GM19238 (cell line): ENCODE results near the gene EPDR1.
"Not testable (repeated sequence)": the region's sequence is repeated elsewhere in the genome, so short reads cannot be mapped to it uniquely, and the experiment has no call there.

Source experiments
- DNase-seq: peaks from one replicate; pipeline ENCODE4 v3.0.0; 2011; ENCODE audit warnings: low spot score; ENCODE audit not compliant: insufficient read length

EPDR1 gene

DNA sequence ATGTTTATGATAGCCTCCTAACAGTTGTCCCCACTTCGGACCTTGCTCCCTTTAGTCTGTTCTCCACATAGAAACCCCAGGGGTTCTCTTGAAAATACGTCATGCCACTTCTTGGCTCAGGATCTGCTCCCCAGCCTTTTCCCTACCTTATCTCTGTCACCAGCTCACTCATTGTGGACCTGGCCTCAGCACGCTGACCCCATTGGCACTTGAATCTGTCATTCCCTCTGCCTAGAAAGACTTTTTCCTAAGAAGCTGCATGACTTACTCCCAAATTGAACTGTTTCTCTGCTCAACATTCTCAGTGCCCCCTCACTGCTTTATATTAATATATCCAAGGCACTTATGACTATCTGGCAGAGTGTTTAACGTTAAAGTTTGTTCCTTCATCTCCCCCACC lies 8.4 kb downstream of the EPDR1 start:
- no peak for DNase-seq

- no peak for DNase-seq
Measured at GRCh38 chr7:37930226-37930948, 9.9 kb downstream of the EPDR1 start.

DNA sequence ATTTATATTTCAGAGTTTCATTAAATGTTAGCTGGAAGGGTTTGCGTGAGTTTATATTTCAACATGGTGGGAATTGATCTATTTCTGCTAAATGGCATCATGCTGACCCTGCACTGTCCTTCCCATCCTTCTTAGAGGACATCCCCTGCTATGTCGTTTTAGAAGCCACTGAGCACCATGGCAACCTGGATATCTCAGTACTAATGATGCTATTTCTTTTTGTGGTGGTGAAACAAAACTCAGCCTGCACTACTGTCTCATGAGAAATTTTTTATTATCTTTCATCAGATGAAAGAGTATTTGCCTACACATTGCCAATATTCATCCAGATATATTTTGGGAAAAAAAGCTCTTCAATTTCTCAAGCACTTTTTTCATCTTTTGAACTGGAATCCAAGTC lies 12.1 kb downstream of the EPDR1 start:
- DNase-seq: no peak

DNA sequence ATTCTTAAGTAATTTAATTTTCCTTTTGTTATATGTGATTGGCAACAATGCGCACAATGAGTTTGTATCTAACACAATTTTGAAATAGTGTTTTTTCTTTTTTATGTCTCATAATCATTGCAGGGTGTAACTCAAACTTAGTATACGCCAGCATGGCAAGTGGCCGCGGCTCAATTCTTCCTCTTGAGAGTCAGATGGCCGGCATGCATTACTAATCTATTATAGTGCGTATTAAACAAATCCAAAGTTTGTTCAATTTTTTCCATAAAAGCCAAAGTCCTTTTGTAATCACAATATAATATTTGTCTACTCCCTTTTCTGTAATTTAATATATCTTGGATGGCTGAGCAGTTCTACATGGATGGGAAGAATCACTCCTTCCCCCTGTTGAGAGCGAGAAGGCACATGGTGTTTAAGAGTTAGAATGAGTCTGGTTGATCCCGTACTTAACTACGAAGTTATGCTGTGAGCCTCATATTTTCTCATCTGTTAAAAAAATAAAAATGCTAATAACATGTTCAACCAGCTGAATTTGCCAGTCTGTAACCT lies 12.7 kb downstream of the EPDR1 start:
- no peak for DNase-seq

GRCh38 chr7:37942934-37943610 lies 22.6 kb downstream of the EPDR1 start:
- no peak for DNase-seq

DNA sequence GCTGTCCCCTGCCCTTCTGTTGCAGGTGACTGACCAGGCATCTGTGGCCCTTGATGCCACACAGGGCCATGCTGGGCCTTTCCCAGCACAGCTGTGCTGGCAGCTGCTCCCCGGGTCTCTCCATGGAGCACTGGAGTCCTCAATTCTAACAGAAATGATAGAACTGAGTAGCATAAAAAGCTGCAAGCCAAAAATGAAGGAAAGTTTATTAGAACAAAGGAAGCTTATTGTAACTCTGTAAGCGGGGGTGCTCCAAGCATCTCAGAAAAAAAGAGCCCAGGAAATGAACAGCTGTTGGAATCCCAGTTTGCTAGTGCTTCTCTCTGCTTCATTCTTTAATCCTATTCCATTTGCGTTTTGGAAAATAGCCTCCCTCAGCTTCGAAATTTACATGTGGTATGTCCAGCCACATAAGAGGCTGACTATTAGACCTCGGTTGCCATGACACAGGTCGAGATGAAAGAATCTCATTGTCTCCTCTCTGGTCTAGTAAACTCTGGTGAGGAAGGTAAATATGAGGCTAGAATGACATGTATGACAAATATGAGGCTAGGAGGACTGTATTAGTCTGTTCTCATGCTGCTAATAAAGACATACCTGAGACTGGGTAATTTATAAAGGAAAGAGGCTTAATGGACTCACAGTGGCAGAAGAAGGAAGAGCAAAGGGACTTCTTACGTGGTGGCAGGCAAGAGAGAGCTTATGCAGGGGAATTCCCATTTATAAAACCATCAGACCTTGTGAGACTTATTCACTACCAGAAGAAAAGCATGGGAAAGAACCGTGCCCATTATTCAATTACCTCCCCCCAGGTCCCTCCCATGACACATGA lies 23.7 kb downstream of the EPDR1 start:
- DNase-seq: no peak

- no peak for DNase-seq
Measured at GRCh38 chr7:37944737-37945054, 24.3 kb downstream of the EPDR1 start.

DNA sequence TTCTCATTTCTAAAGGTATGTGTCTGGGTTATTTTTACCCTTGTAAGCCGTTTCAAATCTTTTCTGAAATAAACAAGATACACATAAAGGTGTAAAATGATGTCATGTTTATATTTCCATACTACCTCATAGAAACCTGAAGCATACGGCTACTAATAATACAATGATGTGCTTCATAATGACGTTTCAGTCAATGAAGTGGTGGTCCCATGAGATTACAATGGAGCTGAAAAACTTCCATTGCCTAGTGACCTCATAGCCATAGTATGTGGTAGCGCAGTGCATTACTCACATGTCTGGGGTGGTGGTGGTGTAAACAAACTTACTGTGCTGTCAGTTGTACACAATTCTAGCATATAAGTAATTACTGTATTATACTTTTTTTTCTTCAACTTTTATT lies 24.9 kb downstream of the EPDR1 start:
- DNase-seq: no peak

DNA sequence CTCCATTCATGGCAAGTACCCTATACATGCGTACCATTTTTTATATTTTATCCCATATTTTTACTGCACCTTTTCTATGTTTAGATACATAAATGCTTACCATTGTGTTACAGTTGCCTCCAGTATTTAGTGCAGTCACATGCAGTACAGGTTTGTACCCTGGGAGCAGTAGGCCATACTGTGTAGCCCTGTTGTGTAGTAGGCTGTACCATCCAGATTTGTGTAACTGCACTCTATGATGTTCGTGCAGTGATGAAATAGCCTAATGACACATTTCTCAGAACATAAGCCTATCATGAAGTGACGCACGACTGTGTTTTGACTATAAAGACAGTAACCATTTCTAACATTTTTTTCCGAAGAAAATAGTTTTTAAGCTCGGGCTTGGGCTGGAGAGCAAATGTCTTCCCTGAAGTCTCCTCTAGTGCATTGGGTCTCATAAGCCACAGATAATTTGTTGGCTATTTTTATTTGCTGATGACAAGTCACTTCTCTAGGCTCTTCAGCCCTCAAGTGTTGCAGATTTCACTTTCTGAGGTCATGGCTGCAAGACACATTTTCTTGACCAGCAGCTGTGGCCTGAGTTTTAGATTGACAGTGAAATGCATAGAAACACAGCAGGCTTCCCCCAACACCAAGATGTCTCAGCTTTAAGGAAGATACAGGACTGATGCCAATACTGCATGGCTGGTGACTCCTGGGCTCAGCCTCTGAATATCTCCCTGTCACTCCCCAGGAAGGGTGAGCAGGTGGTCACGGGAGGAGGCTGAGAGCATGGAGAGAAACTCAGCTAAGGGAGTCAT lies 26.9 kb downstream of the EPDR1 start:
- no peak for DNase-seq

DNA sequence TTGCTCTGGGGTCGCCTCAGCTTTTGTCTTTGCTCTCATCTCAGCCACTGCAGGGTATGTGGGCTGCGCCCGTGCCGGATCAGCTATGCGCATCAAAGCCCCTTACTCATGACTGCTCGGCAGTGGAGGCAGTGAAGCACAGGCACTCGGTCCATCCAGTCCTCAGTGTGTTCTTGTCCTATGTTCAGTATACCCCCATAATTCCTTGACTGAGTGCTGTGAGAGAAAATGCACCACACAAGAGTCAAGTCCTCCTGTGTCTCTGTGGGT lies 27.4 kb downstream of the EPDR1 start:
- no peak for DNase-seq

DNA sequence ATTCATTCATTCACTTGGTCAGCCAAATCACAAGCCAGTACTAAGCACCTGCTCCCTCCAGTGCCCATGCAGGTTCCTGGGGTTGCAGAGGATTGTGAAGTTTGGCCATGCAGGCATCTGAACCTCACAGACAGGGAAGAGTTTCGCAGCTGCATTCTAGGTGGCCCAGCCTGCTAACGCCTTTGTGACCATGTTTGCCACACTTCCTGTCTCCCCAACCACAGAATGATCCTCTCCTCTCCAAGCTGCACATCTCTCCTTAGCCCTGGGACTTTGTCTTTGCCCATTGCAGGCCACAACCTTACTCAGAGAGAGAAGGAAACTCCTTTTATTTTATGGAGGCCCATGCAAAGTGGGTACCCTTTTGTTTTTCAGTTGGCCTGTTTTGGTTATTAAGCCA lies 31.8 kb downstream of the EPDR1 start:
- DNase-seq: no peak

- not testable (repeated sequence) for DNase-seq
Measured at GRCh38 chr7:37954217-37954616, 33.8 kb downstream of the EPDR1 start.

DNA sequence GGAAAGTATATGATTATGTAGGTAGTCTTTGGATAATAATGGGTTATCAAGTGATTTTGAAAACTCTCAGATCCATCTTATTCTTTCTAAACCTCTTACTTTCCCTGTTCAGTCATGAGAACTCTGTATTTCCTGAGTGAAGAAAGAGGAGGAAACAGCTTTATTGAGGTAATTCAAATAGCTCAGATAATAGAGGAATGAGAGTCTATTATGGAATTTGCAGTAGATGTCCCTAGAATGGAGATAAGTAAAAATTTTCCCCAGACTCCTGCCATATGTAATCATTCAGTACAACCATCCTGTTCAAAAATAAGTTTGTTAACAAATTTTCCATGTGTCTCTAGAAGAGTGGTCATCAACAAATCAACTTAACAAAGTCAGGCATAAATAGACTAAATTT lies 36.4 kb downstream of the EPDR1 start:
- no peak for DNase-seq

GRCh38 chr7:37957221-37957970 lies 37.0 kb downstream of the EPDR1 start:
- no peak for DNase-seq

DNA sequence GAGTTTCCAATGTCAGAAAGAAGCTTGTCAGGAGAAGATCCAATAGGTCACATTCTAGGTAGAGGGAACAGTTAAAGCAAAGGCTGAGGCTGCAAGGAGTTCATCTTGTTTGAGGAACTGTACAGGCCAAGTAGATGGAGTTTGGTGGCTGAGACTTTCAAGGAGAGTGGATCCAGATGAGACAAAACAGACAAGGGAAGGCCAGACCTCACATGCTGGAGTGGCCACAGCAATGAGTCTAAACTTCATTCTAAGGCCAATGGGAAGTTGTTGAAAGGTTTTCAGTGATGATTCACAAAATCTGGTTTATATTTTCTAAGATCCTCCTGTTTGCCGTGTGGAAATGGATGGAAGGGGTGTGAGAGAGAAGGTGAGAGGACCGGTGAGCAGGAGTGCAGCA lies 40.0 kb downstream of the EPDR1 start:
- no peak for DNase-seq

GRCh38 chr7:37961251-37961650 lies 40.8 kb downstream of the EPDR1 start:
- no peak for DNase-seq

DNA sequence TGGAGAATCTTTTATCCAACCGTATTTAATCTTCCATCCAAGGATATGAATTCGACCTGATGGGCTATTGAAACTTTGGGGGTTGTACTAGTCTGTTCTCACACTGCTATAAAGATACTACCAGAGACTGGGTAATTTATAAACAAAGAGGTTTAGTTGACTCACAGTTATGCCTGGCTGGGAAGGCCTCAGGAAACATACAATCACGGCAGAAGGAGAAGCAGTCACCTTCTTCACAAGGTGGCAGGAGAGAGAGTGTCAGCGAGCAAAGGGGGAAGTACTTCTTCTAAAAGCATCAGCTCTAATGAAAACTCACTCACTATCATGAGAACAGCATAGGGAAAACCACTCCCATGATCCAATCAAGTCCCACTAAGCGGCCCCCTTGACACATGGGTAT lies 43.8 kb downstream of the EPDR1 start:
- DNase-seq: no peak

- no peak for DNase-seq
Measured at GRCh38 chr7:37970211-37970610, 49.8 kb downstream of the EPDR1 start.

DNA sequence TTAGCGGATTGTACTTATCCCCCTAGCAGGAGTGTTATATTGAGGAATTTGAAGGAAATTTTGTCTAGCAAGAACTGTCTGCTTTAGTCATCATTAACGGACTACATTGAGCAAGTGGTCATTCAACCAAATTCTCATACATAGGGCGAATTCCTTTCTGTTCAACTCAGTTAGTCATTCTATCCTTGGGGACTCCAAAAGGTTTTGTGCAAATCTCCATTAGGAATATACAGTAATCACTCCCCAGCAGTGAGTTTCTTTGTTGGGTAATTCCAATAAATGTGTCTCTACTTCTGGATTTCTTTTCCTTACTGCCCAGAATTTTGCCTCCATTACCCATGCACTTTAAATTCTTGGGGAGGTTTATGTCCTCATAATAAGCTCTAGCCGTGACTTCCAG lies 51.1 kb downstream of the EPDR1 start:
- DNase-seq: no peak

DNA sequence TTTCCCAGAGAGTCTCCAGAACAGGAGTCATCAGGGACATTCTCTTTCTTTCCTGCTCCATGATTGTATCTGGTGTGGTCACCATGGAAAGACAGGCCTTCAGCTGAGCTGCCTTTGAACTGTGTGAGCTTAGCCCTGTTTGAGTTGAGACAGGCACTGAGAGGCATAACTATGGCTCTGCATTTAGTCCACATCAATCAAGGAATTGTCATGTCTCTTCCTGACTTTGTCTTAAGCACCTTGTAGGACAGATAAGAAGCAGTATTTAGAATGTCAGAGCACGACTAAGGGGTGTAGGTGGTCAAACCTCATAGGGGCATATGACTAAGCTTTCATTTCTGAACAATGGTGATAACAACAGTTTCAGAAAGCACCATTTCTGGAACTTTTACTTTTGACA lies 53.5 kb downstream of the EPDR1 start:
- DNase-seq: no peak

DNA sequence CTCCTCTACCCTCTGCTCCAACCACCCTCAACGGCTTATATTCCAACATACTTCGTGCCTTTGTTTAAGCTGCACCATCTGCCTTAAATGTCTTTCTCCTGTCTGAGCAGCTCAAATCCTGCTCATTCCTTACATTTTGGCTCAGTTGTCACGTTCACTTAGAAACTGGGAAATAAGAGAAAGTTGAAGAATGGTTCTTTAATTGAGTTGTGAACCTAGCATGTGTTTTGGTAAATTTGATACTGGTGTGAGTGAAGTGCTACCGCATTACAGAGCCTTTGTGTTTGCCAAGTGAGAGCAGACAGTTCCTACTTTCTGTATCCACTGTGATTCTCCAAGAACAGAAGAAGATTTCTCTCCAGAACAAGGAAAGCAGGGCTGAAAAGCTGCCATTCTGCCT lies 54.3 kb downstream of the EPDR1 start:
- no peak for DNase-seq
